ENCODE measurements around the gene APELA.

DNA sequence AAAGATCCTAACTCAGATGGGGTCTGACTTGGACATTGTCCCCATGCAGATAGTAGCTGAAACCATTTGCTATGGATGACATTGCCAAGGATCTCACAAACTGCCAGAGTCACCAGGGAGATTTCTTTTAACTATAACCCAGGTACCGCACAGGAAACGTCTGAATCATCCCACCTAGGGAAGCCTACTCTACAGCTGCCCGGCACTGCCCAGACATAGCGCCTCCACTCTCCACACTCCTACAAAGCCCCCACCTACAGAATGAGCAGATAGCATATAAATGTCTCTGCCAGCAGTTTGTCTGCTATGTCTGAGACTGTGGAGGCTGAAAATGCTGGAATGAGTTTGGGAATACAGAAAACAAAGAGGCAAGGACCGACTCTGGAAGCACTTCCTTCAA, 68.2 kb downstream of the APELA start:
- TF ChIP-seq POLR2AphosphoS5 (IDR thresholded peaks at IDR 0.05; ENCODE audit: low read depth, low read length) = no peak
- TF ChIP-seq POLR2A (IDR thresholded peaks at IDR 0.05; ENCODE audit: low read depth, low read length) = no peak
- TF ChIP-seq TAF1 (IDR thresholded peaks at IDR 0.05; ENCODE audit: low read depth, low read length) = no peak
- TF ChIP-seq PAX5 (IDR thresholded peaks at IDR 0.05; ENCODE audit: insufficient read depth, low read length, severe bottlenecking) = no peak
- no peak for TF ChIP-seq POU2F2 (IDR thresholded peaks at IDR 0.05; ENCODE audit: low read depth, low read length)
